SK-N-SH treated with all-trans-retinoic acid at 6 μM for 48 hours (cell line): ENCODE results near the gene ART5.

ENCODE experiments used
- ATAC-seq: fragments of 200-7000 bp; cut with Tn5 transposase; 3 replicates; pipeline ENCODE4 v1.9.1; 2020; ENCODE audit warnings: mild to moderate bottlenecking, moderate library complexity
- BACH2 ChIP-seq: fragments of 250-450 bp; sonication (Bioruptor Pico); IDR thresholded peaks from 2 replicates; pipeline ENCODE4 v1.9.0; 2021; ENCODE audit warnings: mild to moderate bottlenecking, borderline replicate concordance
- CREB5 ChIP-seq: fragments of 250-450 bp; sonication (Bioruptor Pico); IDR thresholded peaks from 2 replicates; pipeline ENCODE4 v1.5.1; 2020; ENCODE audit warnings: low read depth, mild to moderate bottlenecking, moderate library complexity
- CSDC2 ChIP-seq: fragments of 250-450 bp; sonication (Bioruptor Pico); IDR thresholded peaks from 2 replicates; pipeline ENCODE4 v1.5.0; 2020; ENCODE audit warnings: mild to moderate bottlenecking, moderate library complexity
- CSRNP3 ChIP-seq: fragments of 250-450 bp; sonication (Bioruptor Pico); IDR thresholded peaks from 2 replicates; pipeline ENCODE4 v1.5.1; 2021; ENCODE audit warnings: mild to moderate bottlenecking, moderate library complexity
- ESRRG ChIP-seq: fragments of 250-450 bp; sonication (Bioruptor Pico); IDR thresholded peaks from 2 replicates; pipeline ENCODE4 v1.6.1; 2021; ENCODE audit warnings: mild to moderate bottlenecking
- GLIS3 ChIP-seq: fragments of 250-450 bp; sonication (Bioruptor Pico); IDR thresholded peaks from 2 replicates; pipeline ENCODE4 v1.5.0; 2020; ENCODE audit warnings: mild to moderate bottlenecking, moderate library complexity
- ISL1 ChIP-seq: fragments of 250-450 bp; sonication (Bioruptor Pico); IDR thresholded peaks from 2 replicates; pipeline ENCODE4 v2.1.2; 2022; ENCODE audit warnings: mild to moderate bottlenecking, moderate library complexity
- OSR1 ChIP-seq: fragments of 250-450 bp; sonication (Bioruptor Pico); IDR thresholded peaks from 2 replicates; pipeline ENCODE4 v1.8.0; 2022; ENCODE audit warnings: moderate library complexity, mild to moderate bottlenecking, inconsistent platforms
- PATZ1 ChIP-seq: fragments of 250-450 bp; sonication (Bioruptor Pico); IDR thresholded peaks from 2 replicates; pipeline ENCODE4 v1.8.0; 2020; ENCODE audit warnings: mild to moderate bottlenecking, moderate library complexity, borderline replicate concordance
- POU6F1 ChIP-seq: fragments of 250-450 bp; sonication (Bioruptor Pico); IDR thresholded peaks from 2 replicates; pipeline ENCODE4 v1.8.0; 2021; ENCODE audit warnings: low read depth, mild to moderate bottlenecking, moderate library complexity, borderline replicate concordance
- PPARA ChIP-seq: fragments of 250-450 bp; sonication (Bioruptor Pico); IDR thresholded peaks from 2 replicates; pipeline ENCODE4 v1.5.0; 2020; ENCODE audit warnings: mild to moderate bottlenecking, borderline replicate concordance
- RARB ChIP-seq: fragments of 250-450 bp; sonication (Bioruptor Pico); IDR thresholded peaks from 2 replicates; pipeline ENCODE4 v1.8.0; 2021; ENCODE audit warnings: mild to moderate bottlenecking, moderate library complexity
- SNAI2 ChIP-seq: fragments of 250-450 bp; sonication (Bioruptor Pico); IDR thresholded peaks from 2 replicates; pipeline ENCODE4 v1.5.0; 2020; ENCODE audit warnings: mild to moderate bottlenecking, moderate library complexity
- TCF4 ChIP-seq: fragments of 250-450 bp; sonication (Bioruptor Pico); IDR thresholded peaks from 2 replicates; pipeline ENCODE4 v1.8.0; 2021; ENCODE audit warnings: mild to moderate bottlenecking, moderate library complexity, borderline replicate concordance
- TOX ChIP-seq: fragments of 250-450 bp; sonication (Bioruptor Pico); IDR thresholded peaks from 2 replicates; pipeline ENCODE4 v1.8.0; 2021; ENCODE audit warnings: mild to moderate bottlenecking, moderate library complexity, borderline replicate concordance
- TSHZ2 ChIP-seq: fragments of 250-450 bp; sonication (Bioruptor Pico); IDR thresholded peaks from 2 replicates; pipeline ENCODE4 v1.5.0; 2020; ENCODE audit warnings: mild to moderate bottlenecking, moderate library complexity
- ZC3H10 ChIP-seq: fragments of 250-450 bp; sonication (Bioruptor Pico); IDR thresholded peaks from 2 replicates; pipeline ENCODE4 v1.5.1; 2021; ENCODE audit warnings: mild to moderate bottlenecking, moderate library complexity
- ZFP3 ChIP-seq: fragments of 250-450 bp; sonication (Bioruptor Pico); IDR thresholded peaks from 2 replicates; pipeline ENCODE4 v1.5.0; 2020; ENCODE audit warnings: mild to moderate bottlenecking, moderate library complexity
- ZFP30 ChIP-seq: fragments of 450-650 bp; formaldehyde crosslinking; IDR thresholded peaks from 2 replicates; pipeline ENCODE4 v1.5.0; 2022; ENCODE audit warnings: mild to moderate bottlenecking, moderate library complexity
- ZNF565 ChIP-seq: fragments of 450-650 bp; formaldehyde crosslinking; conservative IDR thresholded peaks from 2 replicates; pipeline ENCODE4 v1.5.0; 2020; ENCODE audit warnings: low read depth, mild to moderate bottlenecking, moderate library complexity
- ZNF70 ChIP-seq: fragments of 450-650 bp; formaldehyde crosslinking; IDR thresholded peaks from 2 replicates; pipeline ENCODE4 v1.5.0; 2020; ENCODE audit warnings: mild to moderate bottlenecking, moderate library complexity
- ZNF8 ChIP-seq: fragments of 450-650 bp; formaldehyde crosslinking; IDR thresholded peaks from 2 replicates; pipeline ENCODE4 v1.5.0; 2020; ENCODE audit warnings: mild to moderate bottlenecking, moderate library complexity

ART5 gene

GRCh38 chr11:3671334-3672254 is 29.8 kb upstream of the ART5 start, which contains the start of gene CHRNA10:
TSS of gene CHRNA10 (minus strand) at chr11:3671384. CDS start at chr11:3671312, 72 bp downstream.
- TF ChIP-seq ESRRG (CRISPR knock-in tag) (no peak), CREB5 (CRISPR knock-in tag) (no peak), POU6F1 (CRISPR knock-in tag) (no peak), RARB (no peak), ZC3H10 (CRISPR knock-in tag) (no peak), ZNF70 (no peak), PPARA (CRISPR knock-in tag) (no peak), TSHZ2 (no peak), ISL1 (no peak), ZFP3 (CRISPR knock-in tag) (no peak), TCF4 (CRISPR knock-in tag) (no peak), OSR1 (CRISPR knock-in tag) (no peak), TOX (CRISPR knock-in tag) (no peak), ZFP30 (CRISPR knock-in tag) (no peak), GLIS3 (CRISPR knock-in tag) (no peak), ZNF8 (CRISPR knock-in tag) (no peak), ZNF565 (no peak), BACH2 (CRISPR knock-in tag) (no peak), CSDC2 (CRISPR knock-in tag) (no peak)
- ATAC-seq = peak; percentile 10; the same call in 1 of the 3 replicates

GRCh38 chr11:3669742-3670183 is 28.0 kb upstream of the ART5 start:
- TF ChIP-seq GLIS3 (CRISPR knock-in tag) (no peak), ZFP30 (CRISPR knock-in tag) (no peak), ZNF565 (no peak), CSDC2 (CRISPR knock-in tag) (no peak), TCF4 (CRISPR knock-in tag) (no peak), ZNF8 (CRISPR knock-in tag) (no peak), ZFP3 (CRISPR knock-in tag) (no peak), SNAI2 (CRISPR knock-in tag) (no peak), TSHZ2 (no peak), ZNF70 (no peak), RARB (no peak)
- no peak; the same call in 2 of the 3 replicates for ATAC-seq

GRCh38 chr11:3669128-3669527 is 27.3 kb upstream of the ART5 start:
- TF ChIP-seq CSRNP3 (no peak), PATZ1 (CRISPR knock-in tag) (no peak), ZNF70 (no peak), OSR1 (CRISPR knock-in tag) (no peak), POU6F1 (CRISPR knock-in tag) (no peak), BACH2 (CRISPR knock-in tag) (no peak)
- ATAC-seq = no peak; the same call in 2 of the 3 replicates
